OCI-LY7 (cell line): Measurements from ENCODE around the gene FAP. TPM values are rescaled to one million over a fixed set of nuclear protein-coding genes. Genes with fewer than 3 reads are reported as not detected.

Experiments
- BruUV-seq: library from RNA; stranded (reverse); fragments of 400-500 nt; replicated peaks from 2 replicates; lab custom pipeline; 2021; lab: Mats Ljungman, UMichigan
- CTCF ChIA-PET: fragments of 300-600 bp; sonication (Branson Sonifier 250); formaldehyde crosslinking; loops from one replicate; lab custom pipeline; 2022; ENCODE audit warnings: antibody characterized with exemption; ENCODE audit not compliant: unreplicated experiment; lab: Charles Lee
- POLR2A ChIA-PET: fragments of 300-600 bp; sonication (Branson Sonifier 250); formaldehyde crosslinking; loops from one replicate; lab custom pipeline; 2022; ENCODE audit warnings: antibody characterized with exemption; lab: Charles Lee
- DNase-seq: peaks from one replicate; pipeline ENCODE4 v3.0.0-alpha.2; 2015; ENCODE audit warnings: low spot score
- H2AFZ ChIP-seq: fragments of 200-600 bp; sonication (generic), shearing (Covaris generic); 2 replicates; pipeline ENCODE4 v1.6.1; 2014; ENCODE audit warnings: mild to moderate bottlenecking, antibody characterized with exemption, low read length, moderate library complexity
- H3K27ac ChIP-seq: fragments of 200-600 bp; sonication (generic); 2 replicates; pipeline ENCODE4 v1.5.1; 2014; ENCODE audit warnings: mixed run types, low read depth, mild to moderate bottlenecking, moderate library complexity, low read length, inconsistent platforms; ENCODE audit not compliant: poor library complexity, severe bottlenecking
- H3K36me3 ChIP-seq: fragments of 200-600 bp; sonication (generic); 2 replicates; pipeline ENCODE4 v1.6.1; 2014; ENCODE audit warnings: mild to moderate bottlenecking, antibody characterized with exemption, low read length, moderate library complexity, mixed read lengths; ENCODE audit not compliant: insufficient read depth
- H3K4me1 ChIP-seq: fragments of 200-600 bp; sonication (generic); 2 replicates; pipeline ENCODE4 v1.5.1; 2014; ENCODE audit warnings: mild to moderate bottlenecking, low read length; ENCODE audit not compliant: insufficient read depth, poor library complexity, severe bottlenecking
- H3K4me2 ChIP-seq: fragments of 200-600 bp; sonication (generic); 2 replicates; pipeline ENCODE4 v1.6.1; 2014; ENCODE audit warnings: mild to moderate bottlenecking, low read length
- H3K4me3 ChIP-seq: fragments of 200-600 bp; sonication (generic); 2 replicates; pipeline ENCODE4 v1.5.1; 2014; ENCODE audit warnings: mild to moderate bottlenecking, low read depth, low read length; ENCODE audit not compliant: poor library complexity, severe bottlenecking
- H3K79me2 ChIP-seq: fragments of 200-600 bp; sonication (generic); 2 replicates; pipeline ENCODE4 v1.6.1; 2016; ENCODE audit warnings: low read depth, mild to moderate bottlenecking, low read length, moderate library complexity, mixed read lengths; ENCODE audit not compliant: insufficient read depth
- H3K9me2 ChIP-seq: fragments of 200-600 bp; sonication (generic); 2 replicates; pipeline ENCODE4 v1.6.1; 2016; ENCODE audit warnings: mild to moderate bottlenecking, low read length, mixed read lengths; ENCODE audit not compliant: insufficient read depth
- H3K9me3 ChIP-seq: fragments of 200-600 bp; sonication (generic); 2 replicates; pipeline ENCODE4 v1.6.1; 2014; ENCODE audit warnings: mild to moderate bottlenecking, mixed run types, low read length, mixed read lengths
- H4K20me1 ChIP-seq: fragments of 200-600 bp; sonication (generic); 2 replicates; pipeline ENCODE4 v1.6.1; 2014; ENCODE audit warnings: mild to moderate bottlenecking, antibody characterized with exemption, low read length, moderate library complexity, mixed read lengths; ENCODE audit not compliant: insufficient read depth
- CTCF ChIP-seq: fragments of 200-600 bp; sonication (generic); conservative IDR thresholded peaks from 2 replicates; pipeline ENCODE4 v1.5.1; 2014; ENCODE audit warnings: mild to moderate bottlenecking, antibody characterized with exemption, low read length, moderate library complexity, mixed read lengths
- EZH2phosphoT487 ChIP-seq: fragments of 200-600 bp; sonication (generic); IDR thresholded peaks from 2 replicates; pipeline ENCODE4 v1.6.1; 2018; ENCODE audit warnings: low read depth, borderline replicate concordance, mild to moderate bottlenecking, mixed run types, antibody characterized with exemption, low read length, moderate library complexity, mixed read lengths
- intact Hi-C: fragments of 100-400 bp; cut with micrococcal nuclease; formaldehyde crosslinking; loops from one replicate; pipeline ENCODE4 v1.10.0; 2022; ENCODE audit not compliant: unreplicated experiment
- total RNA-seq, 2 experiments: library from RNA; depleted of rRNA in 1 of 2; stranded (reverse); fragments of >200 nt in 1 of 2; shearing (Covaris generic) in 1 of 2; gene quantifications; 2 replicates each; pipeline ENCODE4 v1.2.3, GENCODE V29; 2014 to 2022

Gene FAP
- total RNA-seq, 2 experiments from 2014 or later, result not detected

GRCh38 chr2:162202203-162202602 is 41.0 kb downstream of the FAP start:
- intact Hi-C loops, result no loop called here
- Histone ChIP-seq H3K4me2 (no peak overlapping the region), H3K27ac (no peak overlapping the region), H3K4me3 (no peak overlapping the region), H2AFZ (no peak overlapping the region), H3K79me2 (no peaks in the 10 kb centered on the region), H3K4me1 (no peaks in the 10 kb centered on the region), H3K9me2 (no peaks in the 10 kb centered on the region), H4K20me1 (no peaks in the 10 kb centered on the region), H3K9me3 (no peaks in the 10 kb centered on the region), H3K36me3 (no peaks in the 10 kb centered on the region)
- ChIA-PET CTCF (no interaction called here), POLR2A (no interaction called here)
- TF ChIP-seq CTCF, result no peak
- no peak for TF ChIP-seq EZH2phosphoT487
- no TSS peak for BruUV-seq
- no peak for DNase-seq

GRCh38 chr2:162200636-162201035 is 42.6 kb downstream of the FAP start:
- no peak overlapping the region for H3K4me2 ChIP-seq
- no TSS peak for BruUV-seq
- no peak for DNase-seq
- TF ChIP-seq CTCF (no peak), EZH2phosphoT487 (no peak)
- no peak overlapping the region for H3K4me3 ChIP-seq
- no peak overlapping the region for H2AFZ ChIP-seq
- H4K20me1 ChIP-seq, result no peaks in the 10 kb centered on the region
- no peaks in the 10 kb centered on the region for H3K79me2 ChIP-seq
- no peaks in the 10 kb centered on the region for H3K9me2 ChIP-seq
- no peaks in the 10 kb centered on the region for H3K4me1 ChIP-seq
- H3K36me3 ChIP-seq, result no peaks in the 10 kb centered on the region
- no peaks in the 10 kb centered on the region for H3K9me3 ChIP-seq
- ChIA-PET CTCF (no interaction called here), POLR2A (no interaction called here)
- H3K27ac ChIP-seq, result no peak overlapping the region
- intact Hi-C loops, result no loop called here

GRCh38 chr2:162199913-162200312 is 43.3 kb downstream of the FAP start:
- Histone ChIP-seq H3K36me3 (no peaks in the 10 kb centered on the region), H2AFZ (no peak overlapping the region), H3K4me1 (no peaks in the 10 kb centered on the region), H3K9me2 (no peaks in the 10 kb centered on the region; the same call in 1 of the 2 replicates), H3K4me2 (no peak overlapping the region), H3K27ac (no peak overlapping the region), H3K9me3 (no peaks in the 10 kb centered on the region), H3K4me3 (no peak overlapping the region), H4K20me1 (no peaks in the 10 kb centered on the region), H3K79me2 (no peaks in the 10 kb centered on the region)
- TF ChIP-seq CTCF (no peak), EZH2phosphoT487 (no peak)
- ChIA-PET CTCF (no interaction called here), POLR2A (no interaction called here)
- intact Hi-C loops, result no loop called here
- no peak for DNase-seq
- BruUV-seq, result no TSS peak
